Measurements from ENCODE around the gene MYBBP1A. TPM values are rescaled to one million over a fixed set of nuclear protein-coding genes. Genes with fewer than 3 reads are reported as not detected.
A peak's percentile ranks its signal among the peaks of the same experiment; 100 is the strongest.

The MYBBP1A gene
- total and polyA plus RNA-seq, 8 donors = 21.8 to 93.1 (median 35.5) TPM

DNA sequence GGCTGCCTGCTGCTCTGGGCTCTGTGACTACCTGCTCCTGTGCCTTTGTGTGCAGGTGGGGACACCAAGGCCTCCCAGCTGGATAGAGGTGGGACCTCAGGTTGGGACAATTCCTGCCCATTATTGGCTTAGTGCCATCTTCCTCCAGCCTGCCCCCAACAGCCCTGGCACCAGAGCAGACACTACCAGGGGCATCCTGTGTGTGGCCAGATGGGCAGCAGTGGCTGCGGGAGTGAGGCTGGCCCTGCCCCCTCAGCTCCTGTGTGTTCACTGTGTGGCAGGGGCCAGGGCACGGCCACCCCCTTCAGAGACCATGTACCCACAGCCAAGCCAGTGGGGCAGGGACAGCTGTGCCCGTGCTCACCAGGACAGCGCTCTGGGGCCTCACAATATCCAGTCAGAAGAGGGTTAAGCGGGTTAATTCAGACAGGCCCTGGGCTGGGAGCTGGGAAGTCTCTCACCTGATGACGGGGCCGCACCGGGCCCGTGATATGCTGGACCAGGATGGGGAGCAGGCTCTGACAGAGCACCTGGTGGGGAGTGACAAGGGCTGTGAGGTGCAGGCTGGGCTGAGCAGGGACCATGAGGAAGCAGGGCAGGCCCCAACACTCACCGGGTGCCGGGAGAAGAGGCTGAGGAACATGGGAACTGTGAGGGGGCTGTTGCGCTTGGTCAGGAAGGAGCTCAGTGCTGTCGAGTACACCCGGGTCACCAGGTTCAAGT lies 13.0 kb downstream of the MYBBP1A start:
- no peak for FAIRE-seq
- intact Hi-C loops (cut with DNase I) = loop anchor here in 1 of 3 donors (10.0 kb wide), 1 partner anchor 117 kb away; no protein-coding TSS in a partner anchor

DNA sequence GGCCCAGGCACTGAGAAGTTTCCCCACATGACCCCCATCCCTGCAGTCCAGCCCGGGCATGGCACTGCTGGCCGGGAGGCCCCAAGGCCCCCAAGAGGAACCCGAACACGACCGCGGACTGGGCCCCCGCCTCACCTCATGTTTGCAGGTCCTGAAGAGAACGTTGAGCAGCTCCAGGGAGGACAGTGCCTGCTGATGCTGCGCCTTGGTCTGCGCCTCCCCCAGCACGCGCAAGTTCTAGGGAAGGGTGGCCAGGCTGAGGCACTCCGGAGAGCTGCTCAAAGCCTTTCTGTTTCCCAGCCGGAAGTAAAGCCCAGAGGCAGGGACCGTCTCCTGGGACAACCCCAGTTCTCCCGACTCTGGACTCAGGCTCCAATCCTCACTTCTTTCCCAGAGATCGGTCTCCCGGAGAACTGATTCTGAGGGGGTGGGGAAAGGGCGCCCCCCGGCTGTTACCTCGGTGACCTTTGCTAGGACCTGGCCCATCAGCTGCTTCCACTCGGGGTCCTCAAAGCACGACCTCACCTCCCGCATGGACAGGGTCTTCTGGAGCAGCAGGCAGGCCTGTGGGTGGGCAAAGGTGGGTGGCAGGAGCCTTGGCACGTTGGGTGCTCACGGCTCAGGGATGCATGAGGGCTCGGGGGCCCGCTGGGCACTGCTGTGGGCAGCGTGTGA lies 13.7 kb downstream of the MYBBP1A start:
- FAIRE-seq (no peak), DNase-seq (peak in 3 of 6 donors; percentile 17 to 71 (median 56)), ATAC-seq (no peak)
- WGBS, 2 donors = 88 to 90% methylated on average over 29 of the region's 29 CpGs
- Histone ChIP-seq H3K27me3 (no peaks in the 10 kb centered on the region), H3K4me3 (no peak overlapping the region), H3K36me3 (peaks cover 0 to 49% (median 27%) of the 10 kb centered on the region in 3 donors), H3K4me1 (no peaks in the 10 kb centered on the region), H3K27ac (peak overlapping the region in 1 of 4 donors; percentile 33), H3K9me3 (no peaks in the 10 kb centered on the region)
- TF ChIP-seq, protein P1, sequence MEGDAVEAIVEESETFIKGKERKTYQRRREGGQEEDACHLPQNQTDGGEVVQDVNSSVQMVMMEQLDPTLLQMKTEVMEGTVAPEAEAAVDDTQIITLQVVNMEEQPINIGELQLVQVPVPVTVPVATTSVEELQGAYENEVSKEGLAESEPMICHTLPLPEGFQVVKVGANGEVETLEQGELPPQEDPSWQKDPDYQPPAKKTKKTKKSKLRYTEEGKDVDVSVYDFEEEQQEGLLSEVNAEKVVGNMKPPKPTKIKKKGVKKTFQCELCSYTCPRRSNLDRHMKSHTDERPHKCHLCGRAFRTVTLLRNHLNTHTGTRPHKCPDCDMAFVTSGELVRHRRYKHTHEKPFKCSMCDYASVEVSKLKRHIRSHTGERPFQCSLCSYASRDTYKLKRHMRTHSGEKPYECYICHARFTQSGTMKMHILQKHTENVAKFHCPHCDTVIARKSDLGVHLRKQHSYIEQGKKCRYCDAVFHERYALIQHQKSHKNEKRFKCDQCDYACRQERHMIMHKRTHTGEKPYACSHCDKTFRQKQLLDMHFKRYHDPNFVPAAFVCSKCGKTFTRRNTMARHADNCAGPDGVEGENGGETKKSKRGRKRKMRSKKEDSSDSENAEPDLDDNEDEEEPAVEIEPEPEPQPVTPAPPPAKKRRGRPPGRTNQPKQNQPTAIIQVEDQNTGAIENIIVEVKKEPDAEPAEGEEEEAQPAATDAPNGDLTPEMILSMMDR (IDR thresholded peaks at IDR 0.05) = no peak
- intact Hi-C loops (cut with DNase I) = loop anchor here in 1 of 3 donors (10.0 kb wide), 1 partner anchor 117 kb away; no protein-coding TSS in a partner anchor

More for the DNA sequence above, 13.0 kb downstream of the MYBBP1A start:
- DNase-seq (no peak), ATAC-seq (no peak)
- peaks cover 0 to 56% (median 31%) of the 10 kb centered on the region in 3 donors for H3K36me3 ChIP-seq
- 93 to 94% methylated on average over 14 of the region's 14 CpGs for whole genome bisulfite sequencing, 2 donors
- peak overlapping the region in 1 of 4 donors; percentile 33 for H3K27ac ChIP-seq
- no peaks in the 10 kb centered on the region for H3K4me1 ChIP-seq
- no peaks in the 10 kb centered on the region for H3K27me3 ChIP-seq
- H3K4me3 ChIP-seq = no peak overlapping the region
- no peaks in the 10 kb centered on the region for H3K9me3 ChIP-seq
- TF ChIP-seq, protein P1 (IDR thresholded peaks at IDR 0.05) = no peak

DNA sequence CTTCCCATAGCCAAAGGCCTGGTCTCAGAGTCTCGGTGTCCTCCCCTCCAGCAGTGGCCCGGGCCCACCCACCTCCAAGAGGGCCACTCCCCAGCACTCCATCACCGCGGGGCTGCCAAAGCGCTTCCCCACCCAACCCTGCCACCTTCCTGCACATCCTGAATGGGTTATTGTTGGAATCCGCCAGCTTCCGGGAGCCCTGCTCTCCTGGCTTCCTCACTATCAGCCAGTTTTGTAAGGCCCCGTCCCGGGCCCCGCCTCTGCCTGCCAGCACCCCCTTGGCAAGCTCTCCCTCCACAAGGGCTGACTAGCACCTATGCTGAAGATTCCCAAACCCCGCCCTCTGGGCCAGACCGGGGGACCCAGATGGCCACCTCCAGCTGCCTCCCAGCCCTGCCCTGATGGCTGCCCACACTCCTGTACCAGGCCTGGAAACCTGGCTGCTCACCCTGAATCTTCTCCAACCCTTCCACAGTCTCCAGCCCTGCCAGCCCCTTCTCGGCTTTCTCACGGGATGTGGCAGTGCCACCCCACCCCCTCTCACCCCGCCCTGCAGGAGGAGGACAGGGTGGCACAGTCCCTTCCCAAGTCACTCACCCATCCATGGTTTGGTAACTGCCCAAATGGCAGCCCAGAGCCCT lies 14.4 kb downstream of the MYBBP1A start:
- peak overlapping the region in 2 of 4 donors; percentile 16 to 22 for H3K27ac ChIP-seq
- WGBS, 2 donors = 69 to 73% methylated on average over 15 of the region's 15 CpGs
- H3K9me3 ChIP-seq = no peaks in the 10 kb centered on the region
- TF ChIP-seq, protein P1 (IDR thresholded peaks at IDR 0.05) = no peak
- intact Hi-C loops (cut with DNase I) = loop anchor here in 1 of 3 donors (10.0 kb wide), 1 partner anchor 116 kb away; no protein-coding TSS in a partner anchor
- H3K36me3 ChIP-seq = peaks cover 0 to 46% (median 27%) of the 10 kb centered on the region in 3 donors
- H3K27me3 ChIP-seq = no peaks in the 10 kb centered on the region
- FAIRE-seq (no peak), DNase-seq (peak in 4 of 6 donors; percentile 13 to 71 (median 53)), ATAC-seq (peak in 2 of 4 donors; percentile 4 to 6)
- H3K4me1 ChIP-seq = no peaks in the 10 kb centered on the region
- no peak overlapping the region for H3K4me3 ChIP-seq

DNA sequence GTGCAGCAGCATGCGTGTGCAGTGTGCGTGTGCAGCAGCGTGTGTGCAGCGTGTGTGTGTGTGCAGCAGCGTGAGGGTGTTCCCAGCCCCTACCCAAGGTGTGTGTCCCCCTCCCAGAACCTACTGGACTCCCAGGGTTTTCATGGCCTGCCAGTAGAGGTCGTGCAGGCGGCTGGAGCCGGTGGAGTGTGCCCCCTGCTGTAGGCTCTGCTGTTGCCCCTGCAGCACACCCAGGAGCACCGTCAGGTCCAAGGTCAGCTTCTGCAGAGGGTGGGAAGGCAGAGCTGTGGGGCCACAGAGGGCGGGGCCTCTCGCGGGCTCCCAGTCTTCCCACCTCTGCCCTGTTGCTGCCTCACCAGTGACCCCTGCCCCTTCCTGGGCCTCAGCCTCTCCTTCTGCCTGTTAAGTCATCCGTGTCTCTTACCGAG lies 14.9 kb downstream of the MYBBP1A start:
- ATAC-seq = peak in 2 of 4 donors; percentile 7 to 29
- WGBS, 2 donors = 72 to 79% methylated on average over 14 of the region's 14 CpGs

More for the DNA sequence above, 14.9 kb downstream of the MYBBP1A start:
- Histone ChIP-seq H3K27me3 (no peaks in the 10 kb centered on the region), H3K4me3 (no peak overlapping the region), H3K36me3 (peaks cover 0 to 46% (median 24%) of the 10 kb centered on the region in 3 donors), H3K27ac (peak overlapping the region in 2 of 4 donors; percentile 16 to 22), H3K9me3 (no peaks in the 10 kb centered on the region), H3K4me1 (no peaks in the 10 kb centered on the region)
- peak in 4 of 6 donors; percentile 15 to 67 (median 46) for DNase-seq
- intact Hi-C loops (cut with DNase I) = loop anchor here in 1 of 3 donors (10.0 kb wide), 1 partner anchor 115 kb away; no protein-coding TSS in a partner anchor
- TF ChIP-seq, protein P1 (IDR thresholded peaks at IDR 0.05) = no peak
- no peak for FAIRE-seq

Data from pancreas (tissue), 10 donors.